ENCODE measurements around the gene CIART. TPM values are rescaled to one million over a fixed set of nuclear protein-coding genes. Genes with fewer than 3 reads are reported as not detected.

Gene CIART
- total and polyA plus RNA-seq, 10 of the 15 experiments (the other 5 are each of a cell fraction or from before 2014, with no cell fraction given): 0.44 to 1.4 (median 0.67) TPM

DNA sequence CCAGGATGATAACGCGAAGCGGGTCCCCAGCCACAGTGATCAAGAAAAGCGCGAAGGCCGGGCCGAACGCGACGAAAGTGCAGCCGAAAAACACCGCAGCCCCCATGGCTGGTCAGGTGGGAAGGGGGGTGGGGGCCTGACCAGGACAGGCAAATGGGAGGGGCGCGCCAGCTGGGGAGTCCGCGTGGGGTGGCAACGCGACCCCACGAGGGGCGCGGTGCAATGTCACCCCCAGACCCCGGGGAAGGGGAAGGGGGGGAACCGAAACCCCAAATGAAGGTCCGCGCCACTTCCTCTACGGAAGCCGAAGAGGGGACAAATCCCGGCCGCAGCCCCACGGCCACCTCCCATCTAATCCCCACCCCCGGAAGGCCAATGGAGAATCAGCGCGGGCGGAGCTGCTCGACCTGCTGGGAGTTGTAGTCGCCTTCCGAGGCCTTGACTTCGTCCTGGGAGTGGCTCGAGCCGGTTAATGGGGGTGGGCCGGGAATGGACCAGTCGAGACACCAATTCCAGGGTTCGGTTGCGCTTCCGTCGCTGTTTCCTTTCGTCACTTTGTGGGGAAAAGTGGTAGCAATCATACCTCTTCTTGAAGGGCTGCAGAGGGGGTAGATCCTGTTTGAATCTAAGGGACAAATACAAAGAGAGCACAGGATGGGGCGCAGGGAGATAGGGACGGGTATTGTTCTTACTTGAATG, 13.5 kb upstream of the CIART start, which contains the start of gene APH1A (continued):
- TF ChIP-seq, protein P1, sequence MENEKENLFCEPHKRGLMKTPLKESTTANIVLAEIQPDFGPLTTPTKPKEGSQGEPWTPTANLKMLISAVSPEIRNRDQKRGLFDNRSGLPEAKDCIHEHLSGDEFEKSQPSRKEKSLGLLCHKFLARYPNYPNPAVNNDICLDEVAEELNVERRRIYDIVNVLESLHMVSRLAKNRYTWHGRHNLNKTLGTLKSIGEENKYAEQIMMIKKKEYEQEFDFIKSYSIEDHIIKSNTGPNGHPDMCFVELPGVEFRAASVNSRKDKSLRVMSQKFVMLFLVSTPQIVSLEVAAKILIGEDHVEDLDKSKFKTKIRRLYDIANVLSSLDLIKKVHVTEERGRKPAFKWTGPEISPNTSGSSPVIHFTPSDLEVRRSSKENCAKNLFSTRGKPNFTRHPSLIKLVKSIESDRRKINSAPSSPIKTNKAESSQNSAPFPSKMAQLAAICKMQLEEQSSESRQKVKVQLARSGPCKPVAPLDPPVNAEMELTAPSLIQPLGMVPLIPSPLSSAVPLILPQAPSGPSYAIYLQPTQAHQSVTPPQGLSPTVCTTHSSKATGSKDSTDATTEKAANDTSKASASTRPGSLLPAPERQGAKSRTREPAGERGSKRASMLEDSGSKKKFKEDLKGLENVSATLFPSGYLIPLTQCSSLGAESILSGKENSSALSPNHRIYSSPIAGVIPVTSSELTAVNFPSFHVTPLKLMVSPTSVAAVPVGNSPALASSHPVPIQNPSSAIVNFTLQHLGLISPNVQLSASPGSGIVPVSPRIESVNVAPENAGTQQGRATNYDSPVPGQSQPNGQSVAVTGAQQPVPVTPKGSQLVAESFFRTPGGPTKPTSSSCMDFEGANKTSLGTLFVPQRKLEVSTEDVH (IDR thresholded peaks at IDR 0.05; ENCODE audit: low read depth, partially characterized antibody): peak; percentile 32
- TF ChIP-seq POLR2AphosphoS2 (IDR thresholded peaks at IDR 0.05; ENCODE audit: low read depth, low read length) (no peak), NFYB (IDR thresholded peaks at IDR 0.05; ENCODE audit: insufficient read depth, low read depth, low read length) (peak; percentile 66; the same call in 1 of the 2 replicates), SRF (IDR thresholded peaks at IDR 0.05; ENCODE audit: low read depth in 2 of 2, low read length in 2 of 2) (no peak), RCOR1 (conservative IDR thresholded peaks at IDR 0.05; ENCODE audit: low read depth, low read length) (no peak), TCF12 (IDR thresholded peaks at IDR 0.05; ENCODE audit: low read depth, low read length) (no peak), SP1 (IDR thresholded peaks at IDR 0.05; ENCODE audit: low read depth, low read length) (peak; percentile 35), POLR2AphosphoS5 (IDR thresholded peaks at IDR 0.05; ENCODE audit: low read length) (peak; percentile 50; the same call in 1 of the 2 replicates), RBBP5 (conservative IDR thresholded peaks at IDR 0.05) (no peak), RAD21 (IDR thresholded peaks at IDR 0.05; ENCODE audit: insufficient read depth, low read depth, low read length) (no peak), ZZZ3 (IDR thresholded peaks at IDR 0.05; ENCODE audit: control insufficient read depth, insufficient read length, low read depth) (no peak), CBFB (IDR thresholded peaks at IDR 0.05; ENCODE audit: low read depth) (peak; percentile 86)
- TF ChIP-seq, protein P2, sequence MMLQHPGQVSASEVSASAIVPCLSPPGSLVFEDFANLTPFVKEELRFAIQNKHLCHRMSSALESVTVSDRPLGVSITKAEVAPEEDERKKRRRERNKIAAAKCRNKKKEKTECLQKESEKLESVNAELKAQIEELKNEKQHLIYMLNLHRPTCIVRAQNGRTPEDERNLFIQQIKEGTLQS (IDR thresholded peaks at IDR 0.05; ENCODE audit: borderline replicate concordance, extremely low read depth, low read depth, low read length): no peak
- TF ChIP-seq, protein P3, sequence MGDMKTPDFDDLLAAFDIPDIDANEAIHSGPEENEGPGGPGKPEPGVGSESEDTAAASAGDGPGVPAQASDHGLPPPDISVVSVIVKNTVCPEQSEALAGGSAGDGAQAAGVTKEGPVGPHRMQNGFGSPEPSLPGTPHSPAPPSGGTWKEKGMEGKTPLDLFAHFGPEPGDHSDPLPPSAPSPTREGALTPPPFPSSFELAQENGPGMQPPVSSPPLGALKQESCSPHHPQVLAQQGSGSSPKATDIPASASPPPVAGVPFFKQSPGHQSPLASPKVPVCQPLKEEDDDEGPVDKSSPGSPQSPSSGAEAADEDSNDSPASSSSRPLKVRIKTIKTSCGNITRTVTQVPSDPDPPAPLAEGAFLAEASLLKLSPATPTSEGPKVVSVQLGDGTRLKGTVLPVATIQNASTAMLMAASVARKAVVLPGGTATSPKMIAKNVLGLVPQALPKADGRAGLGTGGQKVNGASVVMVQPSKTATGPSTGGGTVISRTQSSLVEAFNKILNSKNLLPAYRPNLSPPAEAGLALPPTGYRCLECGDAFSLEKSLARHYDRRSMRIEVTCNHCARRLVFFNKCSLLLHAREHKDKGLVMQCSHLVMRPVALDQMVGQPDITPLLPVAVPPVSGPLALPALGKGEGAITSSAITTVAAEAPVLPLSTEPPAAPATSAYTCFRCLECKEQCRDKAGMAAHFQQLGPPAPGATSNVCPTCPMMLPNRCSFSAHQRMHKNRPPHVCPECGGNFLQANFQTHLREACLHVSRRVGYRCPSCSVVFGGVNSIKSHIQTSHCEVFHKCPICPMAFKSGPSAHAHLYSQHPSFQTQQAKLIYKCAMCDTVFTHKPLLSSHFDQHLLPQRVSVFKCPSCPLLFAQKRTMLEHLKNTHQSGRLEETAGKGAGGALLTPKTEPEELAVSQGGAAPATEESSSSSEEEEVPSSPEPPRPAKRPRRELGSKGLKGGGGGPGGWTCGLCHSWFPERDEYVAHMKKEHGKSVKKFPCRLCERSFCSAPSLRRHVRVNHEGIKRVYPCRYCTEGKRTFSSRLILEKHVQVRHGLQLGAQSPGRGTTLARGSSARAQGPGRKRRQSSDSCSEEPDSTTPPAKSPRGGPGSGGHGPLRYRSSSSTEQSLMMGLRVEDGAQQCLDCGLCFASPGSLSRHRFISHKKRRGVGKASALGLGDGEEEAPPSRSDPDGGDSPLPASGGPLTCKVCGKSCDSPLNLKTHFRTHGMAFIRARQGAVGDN (IDR thresholded peaks at IDR 0.05): peak; percentile 49
- TF ChIP-seq, protein P4, sequence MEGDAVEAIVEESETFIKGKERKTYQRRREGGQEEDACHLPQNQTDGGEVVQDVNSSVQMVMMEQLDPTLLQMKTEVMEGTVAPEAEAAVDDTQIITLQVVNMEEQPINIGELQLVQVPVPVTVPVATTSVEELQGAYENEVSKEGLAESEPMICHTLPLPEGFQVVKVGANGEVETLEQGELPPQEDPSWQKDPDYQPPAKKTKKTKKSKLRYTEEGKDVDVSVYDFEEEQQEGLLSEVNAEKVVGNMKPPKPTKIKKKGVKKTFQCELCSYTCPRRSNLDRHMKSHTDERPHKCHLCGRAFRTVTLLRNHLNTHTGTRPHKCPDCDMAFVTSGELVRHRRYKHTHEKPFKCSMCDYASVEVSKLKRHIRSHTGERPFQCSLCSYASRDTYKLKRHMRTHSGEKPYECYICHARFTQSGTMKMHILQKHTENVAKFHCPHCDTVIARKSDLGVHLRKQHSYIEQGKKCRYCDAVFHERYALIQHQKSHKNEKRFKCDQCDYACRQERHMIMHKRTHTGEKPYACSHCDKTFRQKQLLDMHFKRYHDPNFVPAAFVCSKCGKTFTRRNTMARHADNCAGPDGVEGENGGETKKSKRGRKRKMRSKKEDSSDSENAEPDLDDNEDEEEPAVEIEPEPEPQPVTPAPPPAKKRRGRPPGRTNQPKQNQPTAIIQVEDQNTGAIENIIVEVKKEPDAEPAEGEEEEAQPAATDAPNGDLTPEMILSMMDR (IDR thresholded peaks at IDR 0.05 in 2 of 3, conservative IDR thresholded peaks at IDR 0.05 in 1 of 3; ENCODE audit: control insufficient read depth in 2 of 3, extremely low read depth in 1 of 3, insufficient read depth in 1 of 3, low read depth in 3 of 3, low read length in 3 of 3): no peak
- TF ChIP-seq, protein P5, sequence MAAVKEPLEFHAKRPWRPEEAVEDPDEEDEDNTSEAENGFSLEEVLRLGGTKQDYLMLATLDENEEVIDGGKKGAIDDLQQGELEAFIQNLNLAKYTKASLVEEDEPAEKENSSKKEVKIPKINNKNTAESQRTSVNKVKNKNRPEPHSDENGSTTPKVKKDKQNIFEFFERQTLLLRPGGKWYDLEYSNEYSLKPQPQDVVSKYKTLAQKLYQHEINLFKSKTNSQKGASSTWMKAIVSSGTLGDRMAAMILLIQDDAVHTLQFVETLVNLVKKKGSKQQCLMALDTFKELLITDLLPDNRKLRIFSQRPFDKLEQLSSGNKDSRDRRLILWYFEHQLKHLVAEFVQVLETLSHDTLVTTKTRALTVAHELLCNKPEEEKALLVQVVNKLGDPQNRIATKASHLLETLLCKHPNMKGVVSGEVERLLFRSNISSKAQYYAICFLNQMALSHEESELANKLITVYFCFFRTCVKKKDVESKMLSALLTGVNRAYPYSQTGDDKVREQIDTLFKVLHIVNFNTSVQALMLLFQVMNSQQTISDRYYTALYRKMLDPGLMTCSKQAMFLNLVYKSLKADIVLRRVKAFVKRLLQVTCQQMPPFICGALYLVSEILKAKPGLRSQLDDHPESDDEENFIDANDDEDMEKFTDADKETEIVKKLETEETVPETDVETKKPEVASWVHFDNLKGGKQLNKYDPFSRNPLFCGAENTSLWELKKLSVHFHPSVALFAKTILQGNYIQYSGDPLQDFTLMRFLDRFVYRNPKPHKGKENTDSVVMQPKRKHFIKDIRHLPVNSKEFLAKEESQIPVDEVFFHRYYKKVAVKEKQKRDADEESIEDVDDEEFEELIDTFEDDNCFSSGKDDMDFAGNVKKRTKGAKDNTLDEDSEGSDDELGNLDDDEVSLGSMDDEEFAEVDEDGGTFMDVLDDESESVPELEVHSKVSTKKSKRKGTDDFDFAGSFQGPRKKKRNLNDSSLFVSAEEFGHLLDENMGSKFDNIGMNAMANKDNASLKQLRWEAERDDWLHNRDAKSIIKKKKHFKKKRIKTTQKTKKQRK (IDR thresholded peaks at IDR 0.05; ENCODE audit: low read depth, low read length): no peak
